ENCODE measurements around the gene POLR1D.

DNA sequence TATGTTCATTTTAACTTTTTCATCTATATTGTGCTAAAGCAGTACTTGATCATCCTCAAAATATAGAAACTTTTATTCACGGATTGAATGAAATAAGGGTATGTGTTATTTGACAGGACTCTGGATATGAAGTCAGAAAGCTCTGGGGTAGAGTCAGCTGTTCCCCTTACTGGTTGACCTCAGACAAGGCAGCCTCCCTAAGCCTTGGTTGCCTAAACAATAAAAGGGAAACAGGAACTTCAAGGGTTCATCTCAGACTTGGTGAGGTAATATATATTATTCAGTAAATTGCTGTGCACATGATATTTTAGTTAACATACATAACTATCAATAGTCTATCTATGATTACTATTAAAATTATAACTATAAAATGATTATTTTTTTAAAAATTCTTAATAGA lies 13.6 kb downstream of the POLR1D start:
- TF ChIP-seq, protein P1, sequence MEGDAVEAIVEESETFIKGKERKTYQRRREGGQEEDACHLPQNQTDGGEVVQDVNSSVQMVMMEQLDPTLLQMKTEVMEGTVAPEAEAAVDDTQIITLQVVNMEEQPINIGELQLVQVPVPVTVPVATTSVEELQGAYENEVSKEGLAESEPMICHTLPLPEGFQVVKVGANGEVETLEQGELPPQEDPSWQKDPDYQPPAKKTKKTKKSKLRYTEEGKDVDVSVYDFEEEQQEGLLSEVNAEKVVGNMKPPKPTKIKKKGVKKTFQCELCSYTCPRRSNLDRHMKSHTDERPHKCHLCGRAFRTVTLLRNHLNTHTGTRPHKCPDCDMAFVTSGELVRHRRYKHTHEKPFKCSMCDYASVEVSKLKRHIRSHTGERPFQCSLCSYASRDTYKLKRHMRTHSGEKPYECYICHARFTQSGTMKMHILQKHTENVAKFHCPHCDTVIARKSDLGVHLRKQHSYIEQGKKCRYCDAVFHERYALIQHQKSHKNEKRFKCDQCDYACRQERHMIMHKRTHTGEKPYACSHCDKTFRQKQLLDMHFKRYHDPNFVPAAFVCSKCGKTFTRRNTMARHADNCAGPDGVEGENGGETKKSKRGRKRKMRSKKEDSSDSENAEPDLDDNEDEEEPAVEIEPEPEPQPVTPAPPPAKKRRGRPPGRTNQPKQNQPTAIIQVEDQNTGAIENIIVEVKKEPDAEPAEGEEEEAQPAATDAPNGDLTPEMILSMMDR (IDR thresholded peaks at IDR 0.05), result no peak
- no peak for TF ChIP-seq POLR2AphosphoS5 (IDR thresholded peaks at IDR 0.05)
